OCI-LY7 (cell line): Measurements from ENCODE around the gene KIF5A. TPM values are rescaled to one million over a fixed set of nuclear protein-coding genes. Genes with fewer than 3 reads are reported as not detected.
A peak's percentile ranks its signal among the peaks of the same experiment; 100 is the strongest.

Experiments
- BruUV-seq: library from RNA; stranded (reverse); fragments of 400-500 nt; replicated peaks from 2 replicates; lab custom pipeline; 2021; lab: Mats Ljungman, UMichigan
- CTCF ChIA-PET: fragments of 300-600 bp; sonication (Branson Sonifier 250); formaldehyde crosslinking; loops from one replicate; lab custom pipeline; 2022; ENCODE audit warnings: antibody characterized with exemption; ENCODE audit not compliant: unreplicated experiment; lab: Charles Lee
- POLR2A ChIA-PET: fragments of 300-600 bp; sonication (Branson Sonifier 250); formaldehyde crosslinking; loops from one replicate; lab custom pipeline; 2022; ENCODE audit warnings: antibody characterized with exemption; lab: Charles Lee
- DNase-seq: peaks from one replicate; pipeline ENCODE4 v3.0.0-alpha.2; 2015; ENCODE audit warnings: low spot score
- H2AFZ ChIP-seq: fragments of 200-600 bp; sonication (generic), shearing (Covaris generic); 2 replicates; pipeline ENCODE4 v1.6.1; 2014; ENCODE audit warnings: mild to moderate bottlenecking, antibody characterized with exemption, low read length, moderate library complexity
- H3K27ac ChIP-seq: fragments of 200-600 bp; sonication (generic); 2 replicates; pipeline ENCODE4 v1.5.1; 2014; ENCODE audit warnings: mixed run types, low read depth, mild to moderate bottlenecking, moderate library complexity, low read length, inconsistent platforms; ENCODE audit not compliant: poor library complexity, severe bottlenecking
- H3K36me3 ChIP-seq: fragments of 200-600 bp; sonication (generic); 2 replicates; pipeline ENCODE4 v1.6.1; 2014; ENCODE audit warnings: mild to moderate bottlenecking, antibody characterized with exemption, low read length, moderate library complexity, mixed read lengths; ENCODE audit not compliant: insufficient read depth
- H3K4me1 ChIP-seq: fragments of 200-600 bp; sonication (generic); 2 replicates; pipeline ENCODE4 v1.5.1; 2014; ENCODE audit warnings: mild to moderate bottlenecking, low read length; ENCODE audit not compliant: insufficient read depth, poor library complexity, severe bottlenecking
- H3K4me2 ChIP-seq: fragments of 200-600 bp; sonication (generic); 2 replicates; pipeline ENCODE4 v1.6.1; 2014; ENCODE audit warnings: mild to moderate bottlenecking, low read length
- H3K4me3 ChIP-seq: fragments of 200-600 bp; sonication (generic); 2 replicates; pipeline ENCODE4 v1.5.1; 2014; ENCODE audit warnings: mild to moderate bottlenecking, low read depth, low read length; ENCODE audit not compliant: poor library complexity, severe bottlenecking
- H3K79me2 ChIP-seq: fragments of 200-600 bp; sonication (generic); 2 replicates; pipeline ENCODE4 v1.6.1; 2016; ENCODE audit warnings: low read depth, mild to moderate bottlenecking, low read length, moderate library complexity, mixed read lengths; ENCODE audit not compliant: insufficient read depth
- H3K9me2 ChIP-seq: fragments of 200-600 bp; sonication (generic); 2 replicates; pipeline ENCODE4 v1.6.1; 2016; ENCODE audit warnings: mild to moderate bottlenecking, low read length, mixed read lengths; ENCODE audit not compliant: insufficient read depth
- H3K9me3 ChIP-seq: fragments of 200-600 bp; sonication (generic); 2 replicates; pipeline ENCODE4 v1.6.1; 2014; ENCODE audit warnings: mild to moderate bottlenecking, mixed run types, low read length, mixed read lengths
- H4K20me1 ChIP-seq: fragments of 200-600 bp; sonication (generic); 2 replicates; pipeline ENCODE4 v1.6.1; 2014; ENCODE audit warnings: mild to moderate bottlenecking, antibody characterized with exemption, low read length, moderate library complexity, mixed read lengths; ENCODE audit not compliant: insufficient read depth
- EZH2phosphoT487 ChIP-seq: fragments of 200-600 bp; sonication (generic); IDR thresholded peaks from 2 replicates; pipeline ENCODE4 v1.6.1; 2018; ENCODE audit warnings: low read depth, borderline replicate concordance, mild to moderate bottlenecking, mixed run types, antibody characterized with exemption, low read length, moderate library complexity, mixed read lengths
- intact Hi-C: fragments of 100-400 bp; cut with micrococcal nuclease; formaldehyde crosslinking; loops from one replicate; pipeline ENCODE4 v1.10.0; 2022; ENCODE audit not compliant: unreplicated experiment
- total RNA-seq, 2 experiments: library from RNA; depleted of rRNA in 1 of 2; stranded (reverse); fragments of >200 nt in 1 of 2; shearing (Covaris generic) in 1 of 2; gene quantifications; 2 replicates each; pipeline ENCODE4 v1.2.3, GENCODE V29; 2014 to 2022
- TF ChIP-seq, protein P1 (sequence below): fragments of 200-600 bp; sonication (generic); conservative IDR thresholded peaks from 2 replicates; pipeline ENCODE4 v1.5.1; 2014; ENCODE audit warnings: mild to moderate bottlenecking, antibody characterized with exemption, low read length, moderate library complexity, mixed read lengths

Gene KIF5A
- total RNA-seq, 2 experiments from 2014 or later, result 0.09 to 1.6 TPM

DNA sequence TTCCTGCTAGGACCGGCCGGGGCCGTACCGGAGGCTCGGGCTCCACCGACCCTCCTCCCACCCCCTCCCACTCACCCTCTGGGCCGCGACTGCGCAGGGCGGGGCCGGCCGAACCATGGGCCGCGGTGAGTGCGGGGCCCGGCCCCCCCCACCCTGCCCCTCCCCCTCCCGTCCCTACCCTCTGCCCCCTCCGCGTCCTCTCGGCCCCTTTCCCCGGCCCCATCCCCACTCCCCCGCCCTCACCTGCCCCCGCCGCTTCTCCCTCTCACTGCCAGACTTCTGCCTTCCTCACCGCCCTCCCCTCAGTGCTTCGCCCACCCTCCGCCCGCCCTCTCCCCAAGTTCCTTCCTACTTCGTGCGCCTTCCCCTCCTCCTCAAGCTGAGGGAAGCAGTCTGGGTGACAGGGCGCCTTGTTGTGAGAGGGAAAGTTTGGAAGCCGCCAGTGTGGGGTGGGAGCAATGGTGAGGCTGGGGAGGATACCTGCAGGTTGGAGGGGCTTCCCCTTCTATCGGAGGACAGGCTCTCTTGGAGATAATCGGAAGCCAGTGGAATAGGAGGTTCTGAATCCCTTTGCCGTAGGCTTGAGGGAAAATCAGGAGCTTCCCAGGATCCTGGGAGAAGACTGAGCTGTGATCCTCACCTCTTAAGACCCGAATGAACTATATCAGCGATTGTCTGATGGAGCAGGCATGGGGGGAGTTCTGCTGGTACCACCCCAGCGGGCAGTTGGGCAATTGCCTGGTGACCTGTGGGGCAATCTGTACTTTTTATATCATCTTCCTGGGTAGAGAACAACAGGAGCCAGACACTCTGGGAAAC is 26.7 kb upstream of the KIF5A start:
- POLR2A ChIA-PET, result interaction anchor here (1.8 to 2.2 kb wide), 2 partner anchors 10 to 18 kb away, joined by 8 to 17 read pairs; no protein-coding TSS in a partner anchor
- DNase-seq, result peak; percentile 73

DNA sequence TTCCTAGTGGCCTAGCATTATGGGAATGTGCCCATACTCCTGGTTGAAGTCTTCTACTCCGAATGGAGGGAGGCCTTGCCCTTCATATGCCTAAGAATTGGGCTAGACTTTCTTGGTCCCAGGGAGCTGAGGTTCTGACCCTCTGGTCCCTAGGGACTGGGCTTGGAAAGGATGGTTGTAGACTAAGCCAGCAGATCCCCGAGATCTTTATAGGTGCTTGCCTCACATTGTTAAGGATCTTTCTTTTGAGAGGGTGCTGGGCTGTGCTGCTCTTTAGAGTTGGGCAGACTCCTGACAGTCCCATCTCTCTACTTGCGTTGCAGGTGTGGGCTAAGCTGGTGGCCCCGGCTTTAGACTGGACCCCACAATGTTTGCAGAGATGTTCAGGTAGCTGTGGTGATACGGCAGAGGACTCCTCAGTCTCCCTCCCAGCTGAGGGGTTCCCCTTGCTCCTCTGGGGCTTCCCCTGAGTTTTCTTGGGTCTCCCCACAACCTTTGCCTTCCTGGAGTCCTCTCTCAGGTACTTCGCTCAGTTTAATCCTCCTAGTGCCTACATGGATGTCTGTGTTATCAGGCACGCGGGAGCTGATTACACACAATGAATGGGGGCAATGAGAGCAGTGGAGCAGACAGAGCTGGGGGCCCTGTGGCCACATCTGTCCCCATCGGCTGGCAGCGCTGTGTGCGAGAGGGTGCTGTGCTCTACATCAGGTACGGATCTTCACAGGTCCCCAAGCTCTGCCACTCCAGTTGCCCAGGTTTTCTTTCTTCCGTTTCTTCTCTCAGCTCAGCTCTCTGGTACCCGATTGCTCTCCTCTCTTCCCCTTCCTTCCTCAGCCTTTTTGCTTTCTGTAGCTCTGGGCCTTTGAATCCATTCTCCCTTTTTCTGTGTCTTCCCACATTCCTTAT is 25.9 kb upstream of the KIF5A start:
- Histone ChIP-seq H3K79me2 (peaks cover 33% of the 10 kb centered on the region), H3K9me3 (no peaks in the 10 kb centered on the region), H3K36me3 (peaks cover 60% of the 10 kb centered on the region), H3K4me2 (peak overlapping the region; percentile 81), H3K4me3 (peak overlapping the region; percentile 83), H4K20me1 (peaks cover 20% of the 10 kb centered on the region), H3K4me1 (peaks cover 42% of the 10 kb centered on the region), H2AFZ (no peak overlapping the region), H3K9me2 (no peaks in the 10 kb centered on the region), H3K27ac (peak overlapping the region; percentile 97)
- BruUV-seq, result no TSS peak
- ChIA-PET POLR2A (interaction anchor here (1.8 to 2.2 kb wide), 2 partner anchors 9 to 17 kb away, joined by 8 to 17 read pairs; no protein-coding TSS in a partner anchor), CTCF (interaction anchor here (0.5 to 0.6 kb wide), 2 partner anchors 248 to 685 kb away, joined by 4 to 10 read pairs; partner anchors contain the start of gene EEF1AKMT3)
- no peak for TF ChIP-seq EZH2phosphoT487
- TF ChIP-seq, protein P1, sequence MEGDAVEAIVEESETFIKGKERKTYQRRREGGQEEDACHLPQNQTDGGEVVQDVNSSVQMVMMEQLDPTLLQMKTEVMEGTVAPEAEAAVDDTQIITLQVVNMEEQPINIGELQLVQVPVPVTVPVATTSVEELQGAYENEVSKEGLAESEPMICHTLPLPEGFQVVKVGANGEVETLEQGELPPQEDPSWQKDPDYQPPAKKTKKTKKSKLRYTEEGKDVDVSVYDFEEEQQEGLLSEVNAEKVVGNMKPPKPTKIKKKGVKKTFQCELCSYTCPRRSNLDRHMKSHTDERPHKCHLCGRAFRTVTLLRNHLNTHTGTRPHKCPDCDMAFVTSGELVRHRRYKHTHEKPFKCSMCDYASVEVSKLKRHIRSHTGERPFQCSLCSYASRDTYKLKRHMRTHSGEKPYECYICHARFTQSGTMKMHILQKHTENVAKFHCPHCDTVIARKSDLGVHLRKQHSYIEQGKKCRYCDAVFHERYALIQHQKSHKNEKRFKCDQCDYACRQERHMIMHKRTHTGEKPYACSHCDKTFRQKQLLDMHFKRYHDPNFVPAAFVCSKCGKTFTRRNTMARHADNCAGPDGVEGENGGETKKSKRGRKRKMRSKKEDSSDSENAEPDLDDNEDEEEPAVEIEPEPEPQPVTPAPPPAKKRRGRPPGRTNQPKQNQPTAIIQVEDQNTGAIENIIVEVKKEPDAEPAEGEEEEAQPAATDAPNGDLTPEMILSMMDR, result no peak
- DNase-seq, result peak; percentile 55
- intact Hi-C loops, result loop anchor here (2.0 to 5.0 kb wide), 3 partner anchors 23 to 228 kb away; partner anchors contain the start of genes CDK4, DCTN2 and PIP4K2C

More for the DNA sequence above, 26.7 kb upstream of the KIF5A start:
- H3K36me3 ChIP-seq, result peaks cover 60% of the 10 kb centered on the region
- peaks cover 22% of the 10 kb centered on the region for H4K20me1 ChIP-seq
- no TSS peak for BruUV-seq
- no peaks in the 10 kb centered on the region for H3K9me2 ChIP-seq
- intact Hi-C loops, result loop anchor here (2.0 to 5.0 kb wide), 3 partner anchors 24 to 229 kb away; partner anchors contain the start of genes CDK4, DCTN2 and PIP4K2C
- H3K4me1 ChIP-seq, result peaks cover 51% of the 10 kb centered on the region
- no peak overlapping the region for H2AFZ ChIP-seq
- CTCF ChIA-PET, result interaction anchor here (0.6 kb wide), 2 partner anchors 11 to 249 kb away, joined by 3 to 10 read pairs; partner anchors contain the start of gene EEF1AKMT3
- peak overlapping the region; percentile 83 for H3K4me3 ChIP-seq
- peak overlapping the region; percentile 97 for H3K27ac ChIP-seq
- TF ChIP-seq EZH2phosphoT487, result no peak
- TF ChIP-seq, protein P1, result no peak
- no peaks in the 10 kb centered on the region for H3K9me3 ChIP-seq
- peak overlapping the region; percentile 81 for H3K4me2 ChIP-seq
- H3K79me2 ChIP-seq, result peaks cover 42% of the 10 kb centered on the region
